ENCODE results near the gene RASL10B.

Gene RASL10B

DNA sequence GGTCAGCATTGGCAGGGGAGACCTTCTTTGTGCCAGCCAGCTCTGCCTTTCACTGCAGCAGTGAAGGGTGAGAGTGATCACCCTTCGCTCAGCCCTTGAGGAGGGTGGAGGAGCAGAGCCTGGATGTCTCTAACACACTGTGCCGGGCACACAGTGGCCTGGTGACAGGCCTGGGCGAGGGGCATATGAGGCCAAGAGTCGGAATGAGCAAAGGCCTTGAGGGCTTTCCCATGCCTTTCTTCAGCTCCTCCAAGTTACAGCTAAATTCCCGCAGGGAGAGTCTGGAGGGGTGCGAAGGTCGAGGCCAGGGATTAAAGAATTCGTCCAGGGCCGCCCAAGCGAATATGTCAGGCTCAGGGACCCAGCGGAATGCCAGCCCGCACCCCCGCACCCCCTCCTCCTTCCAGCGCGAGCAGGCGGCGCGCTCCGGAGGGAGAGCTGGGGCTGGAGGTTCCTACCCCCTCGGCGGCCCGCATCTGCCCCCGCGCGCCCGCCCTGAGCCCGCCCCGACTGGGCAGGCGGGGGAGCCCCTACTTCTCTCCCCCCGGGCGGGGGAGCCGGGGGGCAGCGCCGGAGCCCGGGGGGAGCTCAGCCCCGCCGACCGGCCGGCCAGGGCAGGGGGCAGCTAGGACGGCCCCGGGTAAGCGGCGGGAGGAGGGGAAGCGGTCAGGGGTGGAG, at the start of gene RASL10B:
TSS of gene RASL10B (plus strand) at position 401 of the 678 bp plus-strand sequence. CDS start 3,546 bp downstream, outside the sequence.
- Mint-ChIP-seq H3K4me3 (peak within 1 kb of the TSS; percentile 92 to 95 (median 93)), H3K27ac (peak within 1 kb of the TSS in 2 of 3 experiments; percentile 70 to 73)
- TF ChIP-seq, protein P1, sequence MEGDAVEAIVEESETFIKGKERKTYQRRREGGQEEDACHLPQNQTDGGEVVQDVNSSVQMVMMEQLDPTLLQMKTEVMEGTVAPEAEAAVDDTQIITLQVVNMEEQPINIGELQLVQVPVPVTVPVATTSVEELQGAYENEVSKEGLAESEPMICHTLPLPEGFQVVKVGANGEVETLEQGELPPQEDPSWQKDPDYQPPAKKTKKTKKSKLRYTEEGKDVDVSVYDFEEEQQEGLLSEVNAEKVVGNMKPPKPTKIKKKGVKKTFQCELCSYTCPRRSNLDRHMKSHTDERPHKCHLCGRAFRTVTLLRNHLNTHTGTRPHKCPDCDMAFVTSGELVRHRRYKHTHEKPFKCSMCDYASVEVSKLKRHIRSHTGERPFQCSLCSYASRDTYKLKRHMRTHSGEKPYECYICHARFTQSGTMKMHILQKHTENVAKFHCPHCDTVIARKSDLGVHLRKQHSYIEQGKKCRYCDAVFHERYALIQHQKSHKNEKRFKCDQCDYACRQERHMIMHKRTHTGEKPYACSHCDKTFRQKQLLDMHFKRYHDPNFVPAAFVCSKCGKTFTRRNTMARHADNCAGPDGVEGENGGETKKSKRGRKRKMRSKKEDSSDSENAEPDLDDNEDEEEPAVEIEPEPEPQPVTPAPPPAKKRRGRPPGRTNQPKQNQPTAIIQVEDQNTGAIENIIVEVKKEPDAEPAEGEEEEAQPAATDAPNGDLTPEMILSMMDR (IDR thresholded peaks at IDR 0.05; ENCODE audit: unreplicated experiment in 3 of 3), result no peak

GRCh38 chr17:35683591-35683990, 47.8 kb upstream of the RASL10B start:
- H3K27ac Mint-ChIP-seq, result no peak overlapping the region

More for the DNA sequence above, at the start of gene RASL10B:
- no peaks in the 10 kb centered on the region for H3K36me3 Mint-ChIP-seq (ENCODE audit: low read depth)
- peaks cover 35% of the 10 kb centered on the region for H3K4me1 Mint-ChIP-seq
- no peaks in the 10 kb centered on the region for H3K9me3 Mint-ChIP-seq
- no peaks in the 10 kb centered on the region for H3K27me3 Mint-ChIP-seq (ENCODE audit: low read depth)

GRCh38 chr17:35684055-35684802, 47.2 kb upstream of the RASL10B start:
- Mint-ChIP-seq H3K36me3 (ENCODE audit: low read depth) (peaks cover 62% of the 10 kb centered on the region), H3K4me3 (no peak overlapping the region), H3K9me3 (no peaks in the 10 kb centered on the region), H3K27me3 (ENCODE audit: low read depth) (no peaks in the 10 kb centered on the region), H3K27ac (no peak overlapping the region), H3K4me1 (no peaks in the 10 kb centered on the region)
- TF ChIP-seq, protein P1 (IDR thresholded peaks at IDR 0.05; ENCODE audit: unreplicated experiment in 3 of 3), result no peak

More at GRCh38 chr17:35683591-35683990, 47.8 kb upstream of the RASL10B start:
- no peaks in the 10 kb centered on the region for H3K4me1 Mint-ChIP-seq
- no peaks in the 10 kb centered on the region for H3K27me3 Mint-ChIP-seq (ENCODE audit: low read depth)
- H3K4me3 Mint-ChIP-seq, result no peak overlapping the region
- TF ChIP-seq, protein P1 (IDR thresholded peaks at IDR 0.05; ENCODE audit: unreplicated experiment in 3 of 3), result no peak
- H3K9me3 Mint-ChIP-seq, result no peaks in the 10 kb centered on the region
- peaks cover 63% of the 10 kb centered on the region for H3K36me3 Mint-ChIP-seq (ENCODE audit: low read depth)

GRCh38 chr17:35692512-35693210, 38.8 kb upstream of the RASL10B start:
- Mint-ChIP-seq H3K27ac (no peak overlapping the region), H3K4me3 (no peak overlapping the region), H3K27me3 (ENCODE audit: low read depth) (no peaks in the 10 kb centered on the region), H3K36me3 (ENCODE audit: low read depth) (peaks cover 62% of the 10 kb centered on the region), H3K4me1 (no peaks in the 10 kb centered on the region), H3K9me3 (no peaks in the 10 kb centered on the region)
- TF ChIP-seq, protein P1 (IDR thresholded peaks at IDR 0.05; ENCODE audit: unreplicated experiment in 3 of 3), result no peak

- H3K27ac Mint-ChIP-seq, result no peak overlapping the region
- no peaks in the 10 kb centered on the region for H3K4me1 Mint-ChIP-seq
- no peaks in the 10 kb centered on the region for H3K9me3 Mint-ChIP-seq
- H3K4me3 Mint-ChIP-seq, result no peak overlapping the region
- H3K36me3 Mint-ChIP-seq (ENCODE audit: low read depth), result peaks cover 52% of the 10 kb centered on the region
- TF ChIP-seq, protein P1 (IDR thresholded peaks at IDR 0.05; ENCODE audit: unreplicated experiment in 3 of 3), result no peak
- no peaks in the 10 kb centered on the region for H3K27me3 Mint-ChIP-seq (ENCODE audit: low read depth)
Measured at GRCh38 chr17:35693662-35694061, 37.8 kb upstream of the RASL10B start.
